ENCODE results near the gene POU6F2. TPM values are rescaled to one million over a fixed set of nuclear protein-coding genes. Genes with fewer than 3 reads are reported as not detected.

The POU6F2 gene
- total and polyA plus RNA-seq, 2 experiments from 2014 or later: 7.2 to 7.3 TPM

DNA sequence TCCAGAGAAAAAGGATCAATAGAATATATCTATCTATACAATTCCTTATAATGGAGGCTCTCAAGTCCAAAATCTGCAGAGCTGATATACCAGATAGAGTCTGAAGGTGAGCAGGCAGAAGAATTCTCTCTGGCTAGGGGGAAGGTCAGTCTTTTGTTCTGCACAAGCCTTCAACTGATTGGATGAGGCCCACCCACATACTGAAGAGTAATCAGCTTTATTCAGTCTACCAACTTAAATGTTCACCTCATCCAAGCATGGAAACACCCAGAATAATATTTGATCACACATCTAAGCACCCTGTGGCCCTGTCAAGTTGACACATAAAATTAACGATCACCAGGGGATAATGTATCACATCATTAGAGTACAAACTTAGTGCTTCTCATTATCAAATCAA is 394.7 kb downstream of the POU6F2 start:
- Histone ChIP-seq H3K4me2 (no peak overlapping the region), H3K27ac (ENCODE audit: low read depth) (no peak overlapping the region), H3K4me1 (ENCODE audit: insufficient read depth) (peaks cover 12% of the 10 kb centered on the region; the same call in 1 of the 2 replicates), H3F3A (replicated peaks; ENCODE audit: low read depth) (no peaks in the 10 kb centered on the region), H3K27me3 (ENCODE audit: insufficient read depth) (no peaks in the 10 kb centered on the region), H3K4me3 (no peak overlapping the region), H4K20me1 (replicated peaks; ENCODE audit: insufficient read depth) (no peaks in the 10 kb centered on the region), H3K9me2 (ENCODE audit: insufficient read depth) (0 out of 2 replicates have a peak, but pooled peaks cover 15% of the 10 kb centered on the region), H3K79me2 (replicated peaks; ENCODE audit: insufficient read depth) (no peaks in the 10 kb centered on the region), H2AFZ (no peak overlapping the region), H3K36me3 (ENCODE audit: insufficient read depth) (no peaks in the 10 kb centered on the region)
- Mint-ChIP-seq H3K9me3 (peaks cover 6% of the 10 kb centered on the region; the same call in 1 of the 3 replicates), H3K4me3 (no peak overlapping the region), H3K27ac (no peak overlapping the region), H3K27me3 (ENCODE audit: insufficient read depth, low read depth, poor library complexity) (peaks cover 1% of the 10 kb centered on the region), H3K4me1 (peaks cover 10% of the 10 kb centered on the region; the same call in 2 of the 3 replicates), H3K36me3 (ENCODE audit: low read depth) (peaks cover 4% of the 10 kb centered on the region; the same call in 1 of the 3 replicates)
- DNase-seq (ENCODE audit: low spot score): no peak
- no peak for TF ChIP-seq ZNF114 (CRISPR knock-in tag; IDR thresholded peaks at IDR 0.05)
- TF ChIP-seq, protein P1, sequence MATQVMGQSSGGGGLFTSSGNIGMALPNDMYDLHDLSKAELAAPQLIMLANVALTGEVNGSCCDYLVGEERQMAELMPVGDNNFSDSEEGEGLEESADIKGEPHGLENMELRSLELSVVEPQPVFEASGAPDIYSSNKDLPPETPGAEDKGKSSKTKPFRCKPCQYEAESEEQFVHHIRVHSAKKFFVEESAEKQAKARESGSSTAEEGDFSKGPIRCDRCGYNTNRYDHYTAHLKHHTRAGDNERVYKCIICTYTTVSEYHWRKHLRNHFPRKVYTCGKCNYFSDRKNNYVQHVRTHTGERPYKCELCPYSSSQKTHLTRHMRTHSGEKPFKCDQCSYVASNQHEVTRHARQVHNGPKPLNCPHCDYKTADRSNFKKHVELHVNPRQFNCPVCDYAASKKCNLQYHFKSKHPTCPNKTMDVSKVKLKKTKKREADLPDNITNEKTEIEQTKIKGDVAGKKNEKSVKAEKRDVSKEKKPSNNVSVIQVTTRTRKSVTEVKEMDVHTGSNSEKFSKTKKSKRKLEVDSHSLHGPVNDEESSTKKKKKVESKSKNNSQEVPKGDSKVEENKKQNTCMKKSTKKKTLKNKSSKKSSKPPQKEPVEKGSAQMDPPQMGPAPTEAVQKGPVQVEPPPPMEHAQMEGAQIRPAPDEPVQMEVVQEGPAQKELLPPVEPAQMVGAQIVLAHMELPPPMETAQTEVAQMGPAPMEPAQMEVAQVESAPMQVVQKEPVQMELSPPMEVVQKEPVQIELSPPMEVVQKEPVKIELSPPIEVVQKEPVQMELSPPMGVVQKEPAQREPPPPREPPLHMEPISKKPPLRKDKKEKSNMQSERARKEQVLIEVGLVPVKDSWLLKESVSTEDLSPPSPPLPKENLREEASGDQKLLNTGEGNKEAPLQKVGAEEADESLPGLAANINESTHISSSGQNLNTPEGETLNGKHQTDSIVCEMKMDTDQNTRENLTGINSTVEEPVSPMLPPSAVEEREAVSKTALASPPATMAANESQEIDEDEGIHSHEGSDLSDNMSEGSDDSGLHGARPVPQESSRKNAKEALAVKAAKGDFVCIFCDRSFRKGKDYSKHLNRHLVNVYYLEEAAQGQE (IDR thresholded peaks at IDR 0.05; ENCODE audit: unreplicated experiment): no peak
- TF ChIP-seq, protein P2, sequence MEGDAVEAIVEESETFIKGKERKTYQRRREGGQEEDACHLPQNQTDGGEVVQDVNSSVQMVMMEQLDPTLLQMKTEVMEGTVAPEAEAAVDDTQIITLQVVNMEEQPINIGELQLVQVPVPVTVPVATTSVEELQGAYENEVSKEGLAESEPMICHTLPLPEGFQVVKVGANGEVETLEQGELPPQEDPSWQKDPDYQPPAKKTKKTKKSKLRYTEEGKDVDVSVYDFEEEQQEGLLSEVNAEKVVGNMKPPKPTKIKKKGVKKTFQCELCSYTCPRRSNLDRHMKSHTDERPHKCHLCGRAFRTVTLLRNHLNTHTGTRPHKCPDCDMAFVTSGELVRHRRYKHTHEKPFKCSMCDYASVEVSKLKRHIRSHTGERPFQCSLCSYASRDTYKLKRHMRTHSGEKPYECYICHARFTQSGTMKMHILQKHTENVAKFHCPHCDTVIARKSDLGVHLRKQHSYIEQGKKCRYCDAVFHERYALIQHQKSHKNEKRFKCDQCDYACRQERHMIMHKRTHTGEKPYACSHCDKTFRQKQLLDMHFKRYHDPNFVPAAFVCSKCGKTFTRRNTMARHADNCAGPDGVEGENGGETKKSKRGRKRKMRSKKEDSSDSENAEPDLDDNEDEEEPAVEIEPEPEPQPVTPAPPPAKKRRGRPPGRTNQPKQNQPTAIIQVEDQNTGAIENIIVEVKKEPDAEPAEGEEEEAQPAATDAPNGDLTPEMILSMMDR (conservative IDR thresholded peaks at IDR 0.05; ENCODE audit: low read depth in 2 of 2): no peak
- TF ChIP-seq EZH2 (IDR thresholded peaks at IDR 0.05; ENCODE audit: low read depth, unreplicated experiment): no peak
- no peak for TF ChIP-seq STAT1 (IDR thresholded peaks at IDR 0.05; ENCODE audit: unreplicated experiment)
- TF ChIP-seq, protein P3, sequence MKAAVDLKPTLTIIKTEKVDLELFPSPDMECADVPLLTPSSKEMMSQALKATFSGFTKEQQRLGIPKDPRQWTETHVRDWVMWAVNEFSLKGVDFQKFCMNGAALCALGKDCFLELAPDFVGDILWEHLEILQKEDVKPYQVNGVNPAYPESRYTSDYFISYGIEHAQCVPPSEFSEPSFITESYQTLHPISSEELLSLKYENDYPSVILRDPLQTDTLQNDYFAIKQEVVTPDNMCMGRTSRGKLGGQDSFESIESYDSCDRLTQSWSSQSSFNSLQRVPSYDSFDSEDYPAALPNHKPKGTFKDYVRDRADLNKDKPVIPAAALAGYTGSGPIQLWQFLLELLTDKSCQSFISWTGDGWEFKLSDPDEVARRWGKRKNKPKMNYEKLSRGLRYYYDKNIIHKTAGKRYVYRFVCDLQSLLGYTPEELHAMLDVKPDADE (IDR thresholded peaks at IDR 0.05): no peak
- TF ChIP-seq ZNF331 (CRISPR knock-in tag; IDR thresholded peaks at IDR 0.05; ENCODE audit: low read depth): no peak
- no peak for TF ChIP-seq POLR2AphosphoS5 (IDR thresholded peaks at IDR 0.05; ENCODE audit: low read depth)
- TF ChIP-seq EZH2phosphoT487 (IDR thresholded peaks at IDR 0.05; ENCODE audit: unreplicated experiment): no peak
- TF ChIP-seq CREB1 (CRISPR knock-in tag; IDR thresholded peaks at IDR 0.05; ENCODE audit: low read depth): no peak
- TF ChIP-seq NANOG (IDR thresholded peaks at IDR 0.05; ENCODE audit: borderline replicate concordance): no peak
- TF ChIP-seq JUNB (IDR thresholded peaks at IDR 0.05; ENCODE audit: unreplicated experiment): no peak
- TF ChIP-seq, protein P4, sequence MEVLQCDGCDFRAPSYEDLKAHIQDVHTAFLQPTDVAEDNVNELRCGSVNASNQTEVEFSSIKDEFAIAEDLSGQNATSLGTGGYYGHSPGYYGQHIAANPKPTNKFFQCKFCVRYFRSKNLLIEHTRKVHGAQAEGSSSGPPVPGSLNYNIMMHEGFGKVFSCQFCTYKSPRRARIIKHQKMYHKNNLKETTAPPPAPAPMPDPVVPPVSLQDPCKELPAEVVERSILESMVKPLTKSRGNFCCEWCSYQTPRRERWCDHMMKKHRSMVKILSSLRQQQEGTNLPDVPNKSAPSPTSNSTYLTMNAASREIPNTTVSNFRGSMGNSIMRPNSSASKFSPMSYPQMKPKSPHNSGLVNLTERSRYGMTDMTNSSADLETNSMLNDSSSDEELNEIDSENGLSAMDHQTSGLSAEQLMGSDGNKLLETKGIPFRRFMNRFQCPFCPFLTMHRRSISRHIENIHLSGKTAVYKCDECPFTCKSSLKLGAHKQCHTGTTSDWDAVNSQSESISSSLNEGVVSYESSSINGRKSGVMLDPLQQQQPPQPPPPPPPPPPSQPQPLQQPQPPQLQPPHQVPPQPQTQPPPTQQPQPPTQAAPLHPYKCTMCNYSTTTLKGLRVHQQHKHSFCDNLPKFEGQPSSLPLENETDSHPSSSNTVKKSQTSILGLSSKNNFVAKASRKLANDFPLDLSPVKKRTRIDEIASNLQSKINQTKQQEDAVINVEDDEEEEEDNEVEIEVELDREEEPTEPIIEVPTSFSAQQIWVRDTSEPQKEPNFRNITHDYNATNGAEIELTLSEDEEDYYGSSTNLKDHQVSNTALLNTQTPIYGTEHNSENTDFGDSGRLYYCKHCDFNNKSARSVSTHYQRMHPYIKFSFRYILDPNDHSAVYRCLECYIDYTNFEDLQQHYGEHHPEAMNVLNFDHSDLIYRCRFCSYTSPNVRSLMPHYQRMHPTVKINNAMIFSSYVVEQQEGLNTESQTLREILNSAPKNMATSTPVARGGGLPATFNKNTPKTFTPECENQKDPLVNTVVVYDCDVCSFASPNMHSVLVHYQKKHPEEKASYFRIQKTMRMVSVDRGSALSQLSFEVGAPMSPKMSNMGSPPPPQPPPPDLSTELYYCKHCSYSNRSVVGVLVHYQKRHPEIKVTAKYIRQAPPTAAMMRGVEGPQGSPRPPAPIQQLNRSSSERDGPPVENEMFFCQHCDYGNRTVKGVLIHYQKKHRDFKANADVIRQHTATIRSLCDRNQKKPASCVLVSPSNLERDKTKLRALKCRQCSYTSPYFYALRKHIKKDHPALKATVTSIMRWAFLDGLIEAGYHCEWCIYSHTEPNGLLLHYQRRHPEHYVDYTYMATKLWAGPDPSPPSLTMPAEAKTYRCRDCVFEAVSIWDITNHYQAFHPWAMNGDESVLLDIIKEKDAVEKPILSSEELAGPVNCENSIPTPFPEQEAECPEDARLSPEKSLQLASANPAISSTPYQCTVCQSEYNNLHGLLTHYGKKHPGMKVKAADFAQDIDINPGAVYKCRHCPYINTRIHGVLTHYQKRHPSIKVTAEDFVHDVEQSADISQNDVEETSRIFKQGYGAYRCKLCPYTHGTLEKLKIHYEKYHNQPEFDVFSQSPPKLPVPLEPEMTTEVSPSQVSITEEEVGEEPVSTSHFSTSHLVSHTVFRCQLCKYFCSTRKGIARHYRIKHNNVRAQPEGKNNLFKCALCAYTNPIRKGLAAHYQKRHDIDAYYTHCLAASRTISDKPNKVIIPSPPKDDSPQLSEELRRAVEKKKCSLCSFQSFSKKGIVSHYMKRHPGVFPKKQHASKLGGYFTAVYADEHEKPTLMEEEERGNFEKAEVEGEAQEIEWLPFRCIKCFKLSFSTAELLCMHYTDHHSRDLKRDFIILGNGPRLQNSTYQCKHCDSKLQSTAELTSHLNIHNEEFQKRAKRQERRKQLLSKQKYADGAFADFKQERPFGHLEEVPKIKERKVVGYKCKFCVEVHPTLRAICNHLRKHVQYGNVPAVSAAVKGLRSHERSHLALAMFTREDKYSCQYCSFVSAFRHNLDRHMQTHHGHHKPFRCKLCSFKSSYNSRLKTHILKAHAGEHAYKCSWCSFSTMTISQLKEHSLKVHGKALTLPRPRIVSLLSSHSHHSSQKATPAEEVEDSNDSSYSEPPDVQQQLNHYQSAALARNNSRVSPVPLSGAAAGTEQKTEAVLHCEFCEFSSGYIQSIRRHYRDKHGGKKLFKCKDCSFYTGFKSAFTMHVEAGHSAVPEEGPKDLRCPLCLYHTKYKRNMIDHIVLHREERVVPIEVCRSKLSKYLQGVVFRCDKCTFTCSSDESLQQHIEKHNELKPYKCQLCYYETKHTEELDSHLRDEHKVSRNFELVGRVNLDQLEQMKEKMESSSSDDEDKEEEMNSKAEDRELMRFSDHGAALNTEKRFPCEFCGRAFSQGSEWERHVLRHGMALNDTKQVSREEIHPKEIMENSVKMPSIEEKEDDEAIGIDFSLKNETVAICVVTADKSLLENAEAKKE (CRISPR knock-in tag; IDR thresholded peaks at IDR 0.05): no peak
- ATAC-seq: no peak

Measured in GM23338 (cell line).